GM21529 (cell line): Measurements from ENCODE around the gene NUDT4.
"Not testable (repeated sequence)": the region's sequence is repeated elsewhere in the genome, so short reads cannot be mapped to it uniquely, and the experiment has no call there.

Experiments
- ATAC-seq: cut with Tn5 transposase; IDR thresholded peaks from one replicate; pipeline ENCODE4 v1.9.1; 2021; ENCODE audit not compliant: unreplicated experiment

The NUDT4 gene

DNA sequence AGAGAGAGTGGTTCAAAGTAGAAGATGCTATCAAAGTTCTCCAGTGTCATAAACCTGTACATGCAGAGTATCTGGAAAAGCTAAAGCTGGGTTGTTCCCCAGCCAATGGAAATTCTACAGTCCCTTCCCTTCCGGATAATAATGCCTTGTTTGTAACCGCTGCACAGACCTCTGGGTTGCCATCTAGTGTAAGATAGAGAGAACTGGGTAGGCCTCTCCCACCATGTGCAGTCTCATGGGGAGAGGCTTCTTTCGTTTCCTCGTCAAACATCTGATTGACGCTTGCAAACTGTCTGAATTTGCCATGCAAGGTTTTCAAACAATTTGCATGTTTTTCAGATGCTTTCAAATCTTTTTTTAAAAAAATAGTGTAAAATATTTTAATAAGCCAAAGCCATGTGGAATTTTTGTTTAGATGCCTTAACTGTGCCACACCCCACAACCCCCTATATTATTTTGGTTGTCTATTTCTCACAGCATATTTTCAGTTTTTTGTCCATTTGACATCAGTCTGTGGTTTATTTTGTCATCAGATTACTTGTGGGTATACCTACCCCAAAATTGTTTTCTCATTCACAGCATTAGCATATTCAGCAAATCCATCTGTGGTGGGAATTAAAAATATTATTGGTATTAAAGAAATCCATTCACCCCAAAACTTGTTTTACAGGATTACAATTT, 21.6 kb downstream of the NUDT4 start:
- peak; percentile 87 for ATAC-seq

- no peak for ATAC-seq
Measured at GRCh38 chr12:93402333-93403311, 24.9 kb downstream of the NUDT4 start.

- no peak for ATAC-seq
Measured at GRCh38 chr12:93403988-93404803, 26.5 kb downstream of the NUDT4 start.

DNA sequence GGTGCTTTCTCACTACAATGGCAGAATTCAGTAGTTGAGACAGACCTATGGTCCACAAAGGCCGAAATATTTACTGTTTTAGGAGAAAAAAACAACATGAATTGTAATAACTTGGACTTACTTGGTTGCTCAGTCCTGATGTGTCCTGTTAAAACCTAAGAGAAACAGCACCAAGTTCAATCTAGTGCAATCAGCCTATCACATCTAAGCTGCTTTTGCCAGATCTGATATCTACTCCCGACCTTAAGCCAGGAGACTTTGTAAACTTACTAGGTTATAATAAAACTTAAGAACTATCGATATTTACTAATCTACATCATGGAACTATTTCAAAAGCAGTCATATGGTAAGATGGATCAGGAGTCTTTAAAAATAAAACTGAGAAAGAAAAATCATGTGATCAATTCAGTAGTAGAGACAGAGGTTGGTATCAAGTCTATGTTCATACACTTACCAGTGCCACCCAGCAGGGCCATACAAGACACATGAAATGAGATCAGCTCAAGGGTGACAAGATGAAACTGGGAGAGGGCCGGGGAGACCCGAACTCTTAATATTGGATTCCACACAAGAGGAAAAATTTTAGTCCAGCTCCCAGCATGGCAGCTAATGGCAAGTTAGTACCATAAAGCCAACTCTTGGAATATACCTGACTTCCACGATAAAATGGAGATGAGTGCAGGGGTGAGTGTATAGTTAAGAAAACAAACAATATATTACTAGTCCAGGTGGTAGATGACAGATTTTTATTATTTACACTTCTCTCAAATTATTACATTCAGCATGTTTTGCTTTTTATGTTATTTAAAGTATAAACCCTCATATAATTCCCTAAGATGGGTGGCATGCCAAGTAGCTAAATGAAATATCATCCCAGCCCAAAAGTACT, 27.5 kb downstream of the NUDT4 start:
- no peak for ATAC-seq

- ATAC-seq: no peak
Measured at GRCh38 chr12:93407054-93407962, 29.6 kb downstream of the NUDT4 start.

DNA sequence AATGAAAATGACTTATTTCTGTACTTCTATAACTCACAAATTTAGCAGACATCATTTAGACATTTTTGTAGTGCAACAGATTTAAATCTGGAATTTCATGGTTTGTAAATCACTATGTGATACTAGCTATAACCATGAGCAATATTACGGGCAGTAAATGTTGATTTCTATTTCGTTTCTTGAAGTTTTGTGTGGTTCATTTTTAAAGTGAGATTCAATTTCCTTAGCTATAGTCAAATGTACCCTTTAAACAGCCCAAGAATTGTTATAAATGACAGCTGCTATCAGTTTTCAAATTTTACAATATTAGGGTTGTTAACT, 30.2 kb downstream of the NUDT4 start:
- ATAC-seq: no peak

GRCh38 chr12:93408813-93409212, 31.1 kb downstream of the NUDT4 start:
- no peak for ATAC-seq

DNA sequence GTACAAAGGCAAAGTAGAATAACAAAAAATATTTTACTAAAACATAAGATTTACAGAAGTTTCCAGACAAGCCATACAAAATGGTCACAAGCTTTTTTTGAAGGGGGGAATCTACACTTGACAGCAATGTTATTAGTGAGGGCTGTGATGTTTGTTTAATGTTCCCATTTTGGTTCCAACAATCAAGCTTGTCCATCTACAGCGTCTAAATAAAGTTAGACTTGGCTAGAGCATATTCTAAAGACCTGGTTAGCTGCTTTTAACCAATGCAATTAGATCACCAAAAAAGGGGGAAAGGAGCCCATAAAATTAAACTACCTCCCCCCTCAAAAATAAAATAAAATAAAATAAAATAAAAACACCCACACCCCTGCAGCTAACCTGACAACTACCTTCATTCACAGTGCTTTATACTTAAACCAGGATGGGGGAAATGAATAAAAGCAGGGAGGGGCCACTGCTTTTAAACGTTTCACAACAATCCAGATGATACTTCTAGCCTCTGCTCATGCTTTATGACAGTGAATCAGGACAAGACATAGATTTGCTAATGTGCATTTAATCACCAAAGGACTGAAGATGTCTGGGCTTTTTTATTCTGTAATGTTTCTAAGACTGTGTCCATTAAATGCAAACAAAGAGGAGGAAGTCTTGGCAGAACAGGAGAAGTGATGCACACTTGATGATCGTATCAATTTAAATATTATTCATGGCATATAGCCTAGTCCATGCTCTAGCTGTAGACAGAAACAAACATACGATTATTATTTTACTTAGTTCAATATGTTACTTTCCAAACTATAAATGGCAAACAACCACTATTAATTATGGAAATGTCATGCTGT, 31.8 kb downstream of the NUDT4 start:
- ATAC-seq: not testable (repeated sequence)

DNA sequence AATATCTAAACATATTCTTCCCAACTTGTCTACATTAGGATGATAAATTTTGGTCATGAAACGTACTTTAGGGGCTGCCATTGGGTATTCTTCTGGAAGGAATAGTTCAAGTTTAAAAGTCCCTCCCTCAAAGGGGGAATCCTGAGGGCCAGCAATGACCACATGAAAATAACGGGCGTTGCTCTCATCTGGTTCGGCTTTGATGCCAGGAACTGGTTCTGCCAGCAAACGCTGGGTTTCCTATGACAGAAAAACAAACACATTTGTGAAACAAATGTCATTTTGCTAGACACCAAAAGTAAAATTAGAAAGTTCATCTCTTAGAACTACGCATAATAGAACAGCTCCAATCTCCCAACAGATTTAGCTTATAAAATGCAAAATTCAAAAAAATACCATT, 33.3 kb downstream of the NUDT4 start:
- ATAC-seq: not testable (repeated sequence)

- ATAC-seq: not testable (repeated sequence)
Measured at GRCh38 chr12:93412396-93412795, 34.7 kb downstream of the NUDT4 start.

GRCh38 chr12:93413064-93413463, 35.3 kb downstream of the NUDT4 start:
- ATAC-seq: no peak

- peak; percentile 67 for ATAC-seq
Measured at GRCh38 chr12:93415723-93416464, 38.2 kb downstream of the NUDT4 start.

DNA sequence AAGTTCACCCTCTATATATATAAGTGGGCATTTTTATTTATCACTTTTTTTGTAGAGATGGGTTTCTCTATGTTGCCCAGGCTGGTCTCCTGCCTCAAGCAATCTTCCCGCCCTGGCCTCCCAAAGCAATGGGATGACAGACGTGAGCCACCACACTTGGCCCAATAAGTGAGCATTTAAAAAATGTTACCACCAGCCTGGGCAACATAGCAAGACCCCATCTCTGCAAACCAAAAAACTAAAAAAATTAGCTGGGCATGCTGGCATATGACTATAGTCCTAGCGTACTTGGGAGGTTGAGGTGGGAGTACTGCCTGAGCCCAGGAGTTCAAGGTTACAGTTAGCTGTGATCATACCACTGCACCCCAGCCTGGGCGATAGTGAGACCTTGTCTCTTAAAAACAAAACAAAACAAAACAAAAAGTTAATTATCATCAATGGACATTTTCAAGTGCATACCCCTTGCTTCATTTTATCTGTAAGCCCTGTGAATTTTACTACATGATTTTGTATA, 40.3 kb downstream of the NUDT4 start:
- no peak for ATAC-seq

DNA sequence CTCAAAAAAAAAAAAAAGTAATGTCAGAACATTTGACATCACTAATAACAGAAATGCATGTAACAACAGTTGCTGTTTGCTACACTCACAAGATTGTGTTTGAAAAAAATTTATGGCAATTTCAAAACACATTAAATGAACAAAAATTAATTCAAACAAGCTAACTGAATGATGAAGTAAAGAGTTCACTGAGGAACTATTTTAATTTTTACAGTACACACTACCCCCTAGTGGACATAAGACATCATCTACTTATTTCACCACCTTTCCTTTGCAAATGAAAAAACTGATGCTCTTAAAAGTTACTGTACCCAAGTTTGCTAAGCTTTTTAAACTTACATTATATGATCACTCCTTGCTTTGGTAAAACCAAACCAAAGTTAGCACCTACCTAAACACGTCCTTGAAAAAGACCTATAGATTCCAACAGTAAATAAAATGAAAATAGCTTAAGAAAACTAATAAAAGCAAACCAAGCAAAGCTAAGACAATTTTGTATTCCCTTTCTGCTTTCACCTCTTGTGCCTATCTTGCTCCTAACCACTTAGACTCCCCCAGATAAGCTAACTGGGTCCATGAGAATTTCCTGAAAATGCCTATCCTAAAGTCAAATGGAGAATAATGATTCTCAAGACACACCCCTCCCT, 41.8 kb downstream of the NUDT4 start:
- no peak for ATAC-seq

- no peak for ATAC-seq
Measured at GRCh38 chr12:93422050-93422449, 44.3 kb downstream of the NUDT4 start.

GRCh38 chr12:93425736-93426411, 48.1 kb downstream of the NUDT4 start:
- peak; percentile 2 for ATAC-seq
